HepG2 (cell line): ENCODE data around the gene DDX17. TPM values are rescaled to one million over a fixed set of nuclear protein-coding genes. Genes with fewer than 3 reads are reported as not detected.

Experiments used
- ATAC-seq: fragments of 200-7000 bp; cut with Tn5 transposase; 3 replicates; pipeline ENCODE4 v1.9.1; 2020; ENCODE audit warnings: mild to moderate bottlenecking, moderate library complexity
- BruUV-seq: library from RNA; stranded (reverse); fragments of 400-500 nt; replicated peaks from 2 replicates; lab custom pipeline; 2021; lab: Mats Ljungman, UMichigan
- CTCF ChIA-PET: fragments of 300-600 bp; formaldehyde crosslinking; extraction: SDS; loops from one replicate; lab custom pipeline; 2021; ENCODE audit warnings: low total read pairs, inconsistent platforms, low intra/inter-chr PET ratio; lab: Yijun Ruan, JAX
- POLR2A ChIA-PET: fragments of 350-600 bp; sonication (Branson Sonifier 250); formaldehyde crosslinking; loops from one replicate; lab custom pipeline; 2020; ENCODE audit warnings: antibody characterized with exemption, inconsistent platforms; lab: Yijun Ruan, JAX
- DNase-seq: peaks from one replicate; pipeline ENCODE4 v3.0.0-alpha.2; 2015; ENCODE audit warnings: low spot score
- FAIRE-seq: peaks from 3 replicates; lab custom pipeline; 2011; peaks lifted over from hg19 to GRCh38; lab: Jason Lieb, UNC
- H2AFZ ChIP-seq: one replicate; pipeline ENCODE4 v1.6.1; 2011; ENCODE audit warnings: low read length, inconsistent platforms
- H3K27ac ChIP-seq: fragments of 300-600 bp; 3 replicates; pipeline ENCODE4 v1.8.0; 2011; ENCODE audit warnings: mixed run types, mild to moderate bottlenecking, mixed read lengths, low read length, inconsistent platforms; ENCODE audit not compliant: insufficient read depth; ENCODE audit errors: extremely low read length
- H3K27me3 ChIP-seq, 2 experiments: fragments of 200-600 bp in 1 of 2; 2 replicates in 1 of 2; 3 replicates in 1 of 2; pipeline versions ENCODE4 v1.6.0 to v1.8.0; 2011; ENCODE audit warnings: low read length in 2 of 2, mild to moderate bottlenecking in 2 of 2, moderate library complexity in 2 of 2, inconsistent platforms in 1 of 2; ENCODE audit not compliant: insufficient read depth in 2 of 2, control insufficient read depth in 1 of 2
- H3K36me3 ChIP-seq, 2 experiments: fragments of 200-600 bp in 1 of 2; replicated peaks in 1 of 2; 2 replicates in 1 of 2; 3 replicates in 1 of 2; pipeline versions ENCODE4 v1.5.1 to v1.8.0; 2011; ENCODE audit warnings: low read length in 2 of 2, inconsistent platforms in 1 of 2; ENCODE audit not compliant: insufficient read depth in 2 of 2, control insufficient read depth in 1 of 2
- H3K4me1 ChIP-seq: 2 replicates; pipeline ENCODE4 v1.5.1; 2012; ENCODE audit warnings: low read length, inconsistent platforms; ENCODE audit not compliant: insufficient read depth
- H3K4me2 ChIP-seq: 2 replicates; pipeline ENCODE4 v1.6.0; 2011; ENCODE audit warnings: low read depth, low read length, inconsistent platforms
- H3K4me3 ChIP-seq, 3 experiments: fragments of 200-600 bp in 1 of 3; sonication (generic), shearing (Covaris generic) in 1 of 3; replicated peaks in 1 of 3; 2 replicates each; pipeline ENCODE4 v1.5.1; 2011 to 2016; ENCODE audit warnings: low read length in 3 of 3, inconsistent platforms in 2 of 3, low read depth in 2 of 3, mild to moderate bottlenecking in 2 of 3, control low read depth in 1 of 3, mixed read lengths in 1 of 3; ENCODE audit not compliant: insufficient read depth in 1 of 3
- H3K79me2 ChIP-seq: one replicate; pipeline ENCODE4 v1.6.1; 2011; ENCODE audit warnings: low read length, inconsistent platforms; ENCODE audit not compliant: insufficient read depth
- H3K9ac ChIP-seq: 2 replicates; pipeline ENCODE4 v1.6.0; 2011; ENCODE audit warnings: mild to moderate bottlenecking, low read depth, low read length, inconsistent platforms; ENCODE audit not compliant: insufficient read depth
- H3K9me3 ChIP-seq: 2 replicates; pipeline ENCODE4 v1.5.1; 2012; ENCODE audit warnings: mild to moderate bottlenecking, low read length
- H4K20me1 ChIP-seq: 2 replicates; pipeline ENCODE4 v1.6.0; 2011; ENCODE audit warnings: inconsistent platforms, mild to moderate bottlenecking, low read length, moderate library complexity; ENCODE audit not compliant: insufficient read depth
- CREB1 ChIP-seq, 2 experiments: fragments of 450-650 bp in 1 of 2; IDR thresholded peaks; 2 replicates each; pipeline ENCODE4 v1.6.1; 2016 to 2017; ENCODE audit warnings: control low read depth in 1 of 2, mild to moderate bottlenecking in 1 of 2, missing compliant biosample characterization in 1 of 2, missing genetic modification characterization in 1 of 2
- CTCF ChIP-seq: sonication (generic); formaldehyde crosslinking; IDR thresholded peaks from 2 replicates; pipeline ENCODE4 v1.5.0; 2020; ENCODE audit warnings: mild to moderate bottlenecking, missing genetic modification reagents, moderate library complexity
- EZH2 ChIP-seq: conservative IDR thresholded peaks from 2 replicates; pipeline ENCODE4 v1.6.1; 2012; ENCODE audit warnings: mild to moderate bottlenecking, low read depth, low read length, moderate library complexity
- STAG1 ChIP-seq: sonication (generic); formaldehyde crosslinking; IDR thresholded peaks from 2 replicates; pipeline ENCODE4 v1.4.0; 2020; ENCODE audit warnings: missing genetic modification reagents
- ZNF263 ChIP-seq: sonication (generic); formaldehyde crosslinking; IDR thresholded peaks from 2 replicates; pipeline ENCODE4 v1.4.0; 2020; ENCODE audit warnings: missing genetic modification reagents
- ZNF737 ChIP-seq: sonication (generic); formaldehyde crosslinking; IDR thresholded peaks from 2 replicates; pipeline ENCODE4 v1.5.0; 2020; ENCODE audit warnings: missing genetic modification reagents, mild to moderate bottlenecking, borderline replicate concordance
- WGBS: methylation state at CpG from one replicate; pipeline ENCODE4 v1.1.6; 2017; ENCODE audit warnings: low lambda C conversion rate; 5-methylcytosine and 5-hydroxymethylcytosine counted together
- in situ Hi-C: cut with HindIII; loops from 2 replicates; pipeline ENCODE4 v1.10.0; 2017; ENCODE audit warnings: low pct_unique_long_range_greater_than_20kb; ENCODE audit not compliant: extremely low pct_ligation_motif_present
- intact Hi-C: fragments of 100-400 bp; cut with micrococcal nuclease; formaldehyde crosslinking; loops from one replicate; pipeline ENCODE4 v1.10.0; 2022; ENCODE audit not compliant: unreplicated experiment
- polyA plus RNA-seq, 8 experiments: library from polyadenylated mRNA; depleted of rRNA in 3 of 8; stranded (reverse) in 7 of 8; unstranded in 1 of 8; fragments of >200 nt; fragmentation: Illumina TruSeq in 4 of 8; extraction: Trizol in 4 of 8; gene quantifications; 2 replicates each; pipeline versions ENCODE4 v1.2.1 to v1.2.3, GENCODE V29; 2011 to 2016; ENCODE audit warnings: low read depth in 4 of 8, missing spikeins in 1 of 8, mixed read lengths in 1 of 8; ENCODE audit not compliant: insufficient read depth in 1 of 8
- total RNA-seq, 5 experiments: library from RNA; depleted of rRNA; stranded (reverse); fragments of >200 nt; fragmentation: Illumina TruSeq; extraction: Trizol; gene quantifications; 2 replicates each; pipeline ENCODE4 v1.2.3, GENCODE V29; 2016; ENCODE audit warnings: low read depth in 1 of 5
- TF ChIP-seq, protein P1 (sequence below): fragments of 450-650 bp; IDR thresholded peaks from 2 replicates; pipeline ENCODE4 v1.6.1; 2017
- TF ChIP-seq, protein P2 (sequence below): sonication (generic); formaldehyde crosslinking; IDR thresholded peaks from 2 replicates; pipeline ENCODE4 v1.9.0; 2021; ENCODE audit warnings: missing genetic modification reagents, mild to moderate bottlenecking, borderline replicate concordance

The DDX17 gene
- total and polyA plus RNA-seq, 2 of the 13 experiments (the other 11 are each of a cell fraction or from before 2014, with no cell fraction given) = 238 to 344 TPM

GRCh38 chr22:38441620-38442287 lies 64.4 kb downstream of the DDX17 start (continued):
- TF ChIP-seq, protein P1, sequence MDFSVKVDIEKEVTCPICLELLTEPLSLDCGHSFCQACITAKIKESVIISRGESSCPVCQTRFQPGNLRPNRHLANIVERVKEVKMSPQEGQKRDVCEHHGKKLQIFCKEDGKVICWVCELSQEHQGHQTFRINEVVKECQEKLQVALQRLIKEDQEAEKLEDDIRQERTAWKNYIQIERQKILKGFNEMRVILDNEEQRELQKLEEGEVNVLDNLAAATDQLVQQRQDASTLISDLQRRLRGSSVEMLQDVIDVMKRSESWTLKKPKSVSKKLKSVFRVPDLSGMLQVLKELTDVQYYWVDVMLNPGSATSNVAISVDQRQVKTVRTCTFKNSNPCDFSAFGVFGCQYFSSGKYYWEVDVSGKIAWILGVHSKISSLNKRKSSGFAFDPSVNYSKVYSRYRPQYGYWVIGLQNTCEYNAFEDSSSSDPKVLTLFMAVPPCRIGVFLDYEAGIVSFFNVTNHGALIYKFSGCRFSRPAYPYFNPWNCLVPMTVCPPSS = no peak
- TF ChIP-seq, protein P2, sequence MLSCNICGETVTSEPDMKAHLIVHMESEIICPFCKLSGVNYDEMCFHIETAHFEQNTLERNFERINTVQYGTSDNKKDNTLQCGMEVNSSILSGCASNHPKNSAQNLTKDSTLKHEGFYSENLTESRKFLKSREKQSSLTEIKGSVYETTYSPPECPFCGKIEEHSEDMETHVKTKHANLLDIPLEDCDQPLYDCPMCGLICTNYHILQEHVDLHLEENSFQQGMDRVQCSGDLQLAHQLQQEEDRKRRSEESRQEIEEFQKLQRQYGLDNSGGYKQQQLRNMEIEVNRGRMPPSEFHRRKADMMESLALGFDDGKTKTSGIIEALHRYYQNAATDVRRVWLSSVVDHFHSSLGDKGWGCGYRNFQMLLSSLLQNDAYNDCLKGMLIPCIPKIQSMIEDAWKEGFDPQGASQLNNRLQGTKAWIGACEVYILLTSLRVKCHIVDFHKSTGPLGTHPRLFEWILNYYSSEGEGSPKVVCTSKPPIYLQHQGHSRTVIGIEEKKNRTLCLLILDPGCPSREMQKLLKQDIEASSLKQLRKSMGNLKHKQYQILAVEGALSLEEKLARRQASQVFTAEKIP (CRISPR knock-in tag) = no peak
- TF ChIP-seq EZH2 (no peak), CREB1 (IDR thresholded peaks at IDR 0.05) (no peak), CREB1 (CRISPR knock-in tag; IDR thresholded peaks at IDR 0.05) (no peak)

DNA sequence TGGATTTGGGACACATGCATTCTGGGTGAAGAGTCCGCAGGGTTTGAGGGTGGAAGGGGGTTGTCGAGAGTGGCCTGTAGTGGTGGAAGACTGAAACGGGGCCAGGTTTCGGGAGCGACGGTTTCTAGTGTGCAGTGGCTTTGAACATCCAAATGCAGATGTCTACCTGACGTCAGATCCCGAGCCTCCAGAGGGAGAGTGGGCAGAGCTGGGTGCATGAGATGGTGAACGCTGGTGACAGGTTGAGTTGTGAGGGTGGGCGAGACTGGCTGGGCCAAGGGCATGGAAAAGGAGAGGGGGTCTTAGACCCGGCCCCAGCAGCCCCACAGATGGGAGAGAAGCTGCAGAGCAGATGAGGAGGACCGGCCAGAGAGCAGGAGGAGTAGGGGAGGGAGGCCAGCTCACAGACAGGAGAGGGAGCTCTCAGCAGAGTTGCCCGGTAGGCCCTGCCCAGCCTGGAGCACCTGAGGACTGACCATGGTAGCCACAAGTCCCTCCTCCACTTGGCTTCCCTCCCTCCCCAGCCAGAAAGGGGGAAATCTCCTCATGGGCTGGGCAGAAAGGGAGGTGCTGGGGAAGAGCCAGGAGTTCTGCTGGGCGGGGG lies 65.3 kb downstream of the DDX17 start:
- no peak for DNase-seq
- H3K79me2 ChIP-seq = no peaks in the 10 kb centered on the region
- no peak for FAIRE-seq
- H3K9ac ChIP-seq = no peak overlapping the region
- no peak overlapping the region for H2AFZ ChIP-seq
- TF ChIP-seq CTCF (CRISPR knock-in tag) = peak; percentile 41; the same call in 1 of the 2 replicates
- peak; percentile 94 for TF ChIP-seq ZNF263 (CRISPR knock-in tag)
- TF ChIP-seq STAG1 = peak; percentile 34
- no peak for TF ChIP-seq ZNF737 (CRISPR knock-in tag)
- H3K4me2 ChIP-seq = no peak overlapping the region
- peaks cover 6% of the 10 kb centered on the region; the same call in 1 of the 2 replicates for H3K4me1 ChIP-seq
- CTCF ChIA-PET = no interaction called here
- WGBS = 34% methylated on average over 12 of the region's 14 CpGs
- no TSS peak for BruUV-seq
- H3K4me3 ChIP-seq = no peak overlapping the region
- no peaks in the 10 kb centered on the region for H3K36me3 ChIP-seq
- no peak overlapping the region for H3K27ac ChIP-seq
- H3K9me3 ChIP-seq = no peaks in the 10 kb centered on the region
- in situ Hi-C loops = no loop called here
- ATAC-seq = peak; percentile 56
- peaks cover 9 to 60% of the 10 kb centered on the region in 2 experiments for H3K27me3 ChIP-seq
- POLR2A ChIA-PET = interaction anchor here (0.6 kb wide), 1 partner anchor 245 kb away, joined by 3 read pairs; no protein-coding TSS in a partner anchor
- intact Hi-C loops = no loop called here
- H4K20me1 ChIP-seq = no peaks in the 10 kb centered on the region
